ENCODE measurements around the gene LRFN2.

LRFN2 gene

GRCh38 chr6:40426346-40427066, 160.7 kb downstream of the LRFN2 start:
- no peak for DNase-seq

- no peak for DNase-seq
Observed at GRCh38 chr6:40425192-40425919, 161.8 kb downstream of the LRFN2 start.

- DNase-seq = no peak
Observed at GRCh38 chr6:40422046-40422445, 165.1 kb downstream of the LRFN2 start.

GRCh38 chr6:40419946-40420728, 167.0 kb downstream of the LRFN2 start:
- DNase-seq = no peak

- DNase-seq = no peak
Observed at GRCh38 chr6:40419377-40419776, 167.8 kb downstream of the LRFN2 start.

GRCh38 chr6:40417031-40417430, 170.1 kb downstream of the LRFN2 start:
- no peak for DNase-seq

GRCh38 chr6:40414617-40415016, 172.5 kb downstream of the LRFN2 start:
- no peak for DNase-seq

- DNase-seq = no peak
Observed at GRCh38 chr6:40413239-40413638, 173.9 kb downstream of the LRFN2 start.

- DNase-seq = no peak
Observed at GRCh38 chr6:40411881-40412280, 175.3 kb downstream of the LRFN2 start.

- no peak for DNase-seq
Observed at GRCh38 chr6:40410821-40411220, 176.3 kb downstream of the LRFN2 start.

GRCh38 chr6:40409716-40410397, 177.3 kb downstream of the LRFN2 start:
- no peak for DNase-seq

- no peak for DNase-seq
Observed at GRCh38 chr6:40408786-40409542, 178.2 kb downstream of the LRFN2 start.

- DNase-seq = no peak
Observed at GRCh38 chr6:40407239-40407638, 179.9 kb downstream of the LRFN2 start.

- DNase-seq = no peak
Observed at GRCh38 chr6:40406175-40406574, 181.0 kb downstream of the LRFN2 start.

GRCh38 chr6:40400738-40401137, 186.4 kb downstream of the LRFN2 start:
- DNase-seq = no peak

GRCh38 chr6:40399888-40400457, 187.2 kb downstream of the LRFN2 start:
- no peak for DNase-seq

- no peak for DNase-seq
Observed at GRCh38 chr6:40398810-40399477, 188.2 kb downstream of the LRFN2 start.

- no peak for DNase-seq
Observed at GRCh38 chr6:40398034-40398691, 189.0 kb downstream of the LRFN2 start.

GRCh38 chr6:40397287-40398033, 189.7 kb downstream of the LRFN2 start:
- DNase-seq = no peak

- no peak for DNase-seq
Observed at GRCh38 chr6:40395698-40396076, 191.5 kb downstream of the LRFN2 start.

Measured in CD4-positive, alpha-beta T cell treated with Interleukin-6 for 4 hours (primary cell).